GM18508 (cell line): Measurements from ENCODE around the gene INPP5A.

Source experiments
- ATAC-seq: cut with Tn5 transposase; IDR thresholded peaks from one replicate; pipeline ENCODE4 v1.9.1; 2021; ENCODE audit warnings: moderate number of reproducible peaks; ENCODE audit not compliant: insufficient read depth, unreplicated experiment

Gene INPP5A

DNA sequence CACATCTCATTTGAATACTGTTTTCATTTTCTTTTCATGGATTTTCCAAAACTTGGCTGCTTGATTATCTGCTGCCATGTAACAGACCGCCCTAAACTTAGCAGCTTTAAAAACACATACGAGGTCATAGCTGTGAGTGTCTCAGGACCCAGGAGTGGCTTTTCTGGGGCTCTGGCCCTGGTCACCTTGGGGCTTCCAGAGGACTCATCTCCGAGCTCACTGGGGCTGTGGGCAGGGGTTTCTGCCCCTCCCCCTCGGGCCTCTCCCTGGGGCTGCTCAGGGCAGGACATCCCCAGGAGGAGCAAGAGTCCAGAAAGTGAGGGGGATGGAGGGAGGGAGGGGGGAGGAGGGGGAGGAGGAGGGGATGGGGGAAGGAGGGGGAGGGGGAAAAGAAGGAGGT is 171.3 kb downstream of the INPP5A start:
- ATAC-seq, result no peak

DNA sequence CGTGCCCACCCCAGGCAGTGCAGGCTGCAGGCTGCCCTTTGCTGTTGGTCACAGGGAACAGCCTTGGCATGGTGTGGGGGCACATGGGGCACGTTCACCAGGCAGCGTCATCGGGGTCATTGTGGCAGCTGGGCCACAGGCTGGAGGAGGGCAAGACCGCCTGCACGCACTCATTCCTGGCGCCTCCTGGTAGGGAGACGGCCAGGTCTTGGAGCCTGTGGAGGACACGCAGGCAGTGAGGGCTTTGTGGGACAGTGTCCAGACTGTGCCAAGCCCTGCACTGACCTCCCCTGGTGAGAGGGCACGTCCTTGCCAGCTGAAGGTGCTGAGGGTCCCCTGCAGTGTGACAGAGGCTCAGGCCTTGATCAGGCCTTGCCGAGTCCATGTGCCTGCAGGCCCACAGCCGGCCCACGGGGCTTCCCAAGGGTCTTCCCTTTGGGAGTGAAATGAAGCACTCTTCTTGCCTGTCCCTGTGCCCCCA is 171.9 kb downstream of the INPP5A start:
- ATAC-seq, result no peak

DNA sequence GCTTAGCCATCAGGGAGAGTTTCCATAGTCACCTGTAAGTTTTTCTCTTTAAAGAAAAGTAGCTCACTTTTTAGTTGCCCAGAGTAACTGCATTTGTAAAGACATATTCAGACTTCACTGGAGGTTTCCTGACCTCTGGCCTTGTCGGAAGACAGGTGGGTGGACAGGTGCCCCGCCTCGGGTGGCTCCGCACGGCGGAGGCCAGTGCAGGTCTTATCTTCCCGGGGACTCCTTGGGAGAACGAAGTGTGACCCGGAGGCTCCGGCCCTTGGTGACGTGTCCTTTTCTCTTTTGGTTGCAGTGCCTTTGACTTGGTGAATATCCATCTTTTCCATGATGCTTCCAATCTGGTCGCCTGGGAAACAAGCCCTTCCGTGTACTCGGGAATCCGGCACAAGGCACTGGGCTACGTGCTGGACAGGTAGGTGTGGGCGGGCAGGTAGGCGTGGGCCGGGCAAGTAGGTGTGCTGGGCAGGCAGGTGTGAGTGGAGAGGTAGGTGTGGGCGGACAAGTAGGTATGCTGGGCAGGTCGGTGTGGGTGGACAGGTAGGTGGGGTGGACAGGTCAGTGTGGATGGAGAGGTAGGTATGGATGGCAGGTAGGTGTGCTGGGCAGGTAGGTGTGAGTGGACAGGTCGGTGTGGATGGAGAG is 172.6 kb downstream of the INPP5A start:
- no peak for ATAC-seq

DNA sequence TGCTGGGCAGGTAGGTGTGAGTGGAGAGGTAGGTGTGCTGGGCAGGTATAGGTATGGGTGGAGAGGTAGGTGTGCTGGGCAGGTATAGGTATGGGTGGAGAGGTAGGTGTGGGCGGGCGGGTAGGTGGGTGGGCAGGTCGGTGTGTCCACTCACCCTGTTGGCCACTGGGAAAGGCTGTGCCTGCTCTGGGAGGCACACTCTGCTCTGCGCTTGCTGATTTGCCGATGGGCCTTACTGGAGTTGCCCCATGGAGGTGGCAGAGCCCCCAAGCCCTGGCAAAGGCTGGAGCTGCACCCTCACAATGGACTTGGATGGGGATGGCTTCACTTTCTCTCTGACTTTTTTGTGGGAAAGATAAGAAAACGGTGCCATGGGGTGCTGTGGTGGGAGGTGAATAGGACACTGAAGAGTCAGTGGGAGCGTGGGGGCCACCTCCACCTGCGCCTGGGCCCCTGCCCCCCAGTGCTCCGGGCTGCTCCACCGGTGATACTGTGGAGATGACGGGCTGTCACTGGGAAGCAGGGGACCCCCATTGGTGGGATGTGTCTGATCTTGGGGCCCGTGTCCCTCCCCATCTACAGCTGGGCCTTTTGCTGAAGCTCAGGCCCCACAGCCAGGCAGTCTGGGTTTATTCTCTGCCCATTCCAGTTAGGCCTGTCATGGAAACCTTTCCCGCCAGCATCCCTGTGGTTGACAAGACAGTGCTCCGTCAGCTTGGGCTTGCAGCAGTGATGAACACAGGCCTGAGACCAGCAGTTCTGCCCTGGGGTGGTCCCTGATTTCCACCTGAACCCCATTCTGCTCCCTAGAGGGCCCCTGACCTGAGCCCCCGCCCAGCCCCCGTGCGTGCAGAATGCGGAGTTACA is 173.4 kb downstream of the INPP5A start:
- no peak for ATAC-seq

DNA sequence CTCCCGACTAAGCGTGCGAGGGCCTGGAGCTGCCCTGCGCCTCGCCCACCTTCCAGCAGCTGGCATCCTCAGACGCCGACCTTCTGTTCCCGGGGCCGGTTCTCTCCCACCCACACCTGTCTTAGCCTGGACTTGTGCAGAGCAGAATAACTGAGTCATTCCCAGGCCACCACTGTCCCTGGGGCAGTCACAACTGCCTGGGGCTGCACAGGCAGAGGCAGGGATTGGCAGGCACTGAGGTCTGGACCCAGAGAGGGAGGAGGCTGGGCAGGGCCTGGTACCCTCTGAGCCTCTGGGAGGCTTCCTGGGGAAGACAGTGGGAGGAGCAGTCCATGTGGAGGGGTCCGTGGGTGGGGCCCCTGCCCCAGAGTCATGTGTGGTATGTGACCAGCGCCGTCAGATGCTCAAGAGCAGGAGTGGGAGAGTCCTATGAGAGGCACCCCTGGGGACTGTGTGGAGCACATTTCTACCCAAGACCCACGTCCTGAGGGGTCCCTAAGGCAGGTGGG is 174.1 kb downstream of the INPP5A start:
- ATAC-seq, result no peak

DNA sequence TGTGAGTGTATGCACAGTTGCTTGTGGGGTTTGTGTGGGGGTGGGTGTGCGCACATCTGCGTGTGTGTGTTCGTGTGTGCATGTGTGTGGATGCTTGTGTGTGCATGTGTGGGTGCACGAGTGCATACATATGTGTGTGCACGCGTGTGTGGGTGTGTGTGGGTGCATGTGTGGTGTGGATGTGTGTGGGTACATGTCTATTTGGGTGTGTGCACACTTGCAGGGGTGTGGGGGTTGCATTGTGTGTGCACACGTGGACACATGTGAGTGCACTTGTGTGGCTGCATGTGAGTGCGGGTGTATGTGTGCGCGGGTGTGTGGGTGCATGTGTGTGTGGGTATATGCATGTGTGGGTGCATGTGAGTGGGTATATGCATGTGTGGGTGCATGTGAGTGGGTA is 174.7 kb downstream of the INPP5A start:
- ATAC-seq, result no peak

DNA sequence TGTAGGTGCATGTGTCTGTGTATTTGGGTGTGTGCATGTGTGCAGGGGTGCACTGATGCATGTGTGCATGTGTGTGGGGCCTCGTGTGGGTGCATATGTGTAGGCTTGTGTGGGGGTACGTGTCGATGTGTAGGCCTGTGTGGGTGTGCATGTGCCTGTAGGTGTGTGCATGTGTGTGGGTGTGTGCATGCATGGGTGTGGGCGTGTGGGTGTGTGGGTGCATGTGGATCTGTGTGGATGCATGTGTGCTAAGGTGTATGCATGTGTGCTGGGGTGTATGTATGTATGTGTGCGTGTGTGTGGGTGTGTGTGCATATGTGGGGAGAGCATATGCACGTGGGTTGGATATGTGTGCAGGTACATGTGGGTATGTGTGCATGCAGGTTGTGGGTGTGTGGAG is 175.2 kb downstream of the INPP5A start:
- ATAC-seq, result no peak

DNA sequence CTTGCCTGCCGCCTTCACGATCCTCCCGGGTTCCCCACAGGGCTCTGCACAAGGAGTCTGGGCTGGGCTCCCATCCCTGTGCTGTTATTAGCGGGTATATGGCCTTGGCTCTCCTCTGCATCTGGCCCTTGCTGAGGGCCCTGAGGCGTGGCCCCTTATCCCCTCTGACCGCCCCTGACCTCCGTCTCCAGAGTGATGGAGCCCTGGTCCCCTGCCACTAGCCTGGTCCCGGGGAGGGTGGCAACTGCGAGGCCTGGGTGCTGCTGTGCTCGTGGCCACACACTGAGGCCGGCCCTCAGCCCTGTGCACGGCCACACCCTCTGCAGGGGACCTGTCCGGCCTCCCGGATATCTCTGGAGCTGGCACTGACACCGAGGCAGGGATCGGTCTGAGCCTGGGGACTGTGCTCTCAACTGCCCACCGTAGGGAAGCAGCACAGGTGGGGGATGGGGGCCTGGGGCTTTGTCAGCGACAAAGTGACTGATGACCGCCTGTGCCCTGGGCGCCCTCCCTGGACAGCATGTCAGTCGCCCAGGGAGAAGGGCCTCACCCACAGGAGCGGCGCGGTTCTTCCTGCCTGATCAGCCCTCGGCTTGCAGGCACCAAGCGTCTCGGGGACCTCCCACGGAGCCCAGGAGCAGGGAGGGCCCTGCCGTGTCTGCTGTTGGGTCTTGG is 176.0 kb downstream of the INPP5A start:
- ATAC-seq, result no peak

DNA sequence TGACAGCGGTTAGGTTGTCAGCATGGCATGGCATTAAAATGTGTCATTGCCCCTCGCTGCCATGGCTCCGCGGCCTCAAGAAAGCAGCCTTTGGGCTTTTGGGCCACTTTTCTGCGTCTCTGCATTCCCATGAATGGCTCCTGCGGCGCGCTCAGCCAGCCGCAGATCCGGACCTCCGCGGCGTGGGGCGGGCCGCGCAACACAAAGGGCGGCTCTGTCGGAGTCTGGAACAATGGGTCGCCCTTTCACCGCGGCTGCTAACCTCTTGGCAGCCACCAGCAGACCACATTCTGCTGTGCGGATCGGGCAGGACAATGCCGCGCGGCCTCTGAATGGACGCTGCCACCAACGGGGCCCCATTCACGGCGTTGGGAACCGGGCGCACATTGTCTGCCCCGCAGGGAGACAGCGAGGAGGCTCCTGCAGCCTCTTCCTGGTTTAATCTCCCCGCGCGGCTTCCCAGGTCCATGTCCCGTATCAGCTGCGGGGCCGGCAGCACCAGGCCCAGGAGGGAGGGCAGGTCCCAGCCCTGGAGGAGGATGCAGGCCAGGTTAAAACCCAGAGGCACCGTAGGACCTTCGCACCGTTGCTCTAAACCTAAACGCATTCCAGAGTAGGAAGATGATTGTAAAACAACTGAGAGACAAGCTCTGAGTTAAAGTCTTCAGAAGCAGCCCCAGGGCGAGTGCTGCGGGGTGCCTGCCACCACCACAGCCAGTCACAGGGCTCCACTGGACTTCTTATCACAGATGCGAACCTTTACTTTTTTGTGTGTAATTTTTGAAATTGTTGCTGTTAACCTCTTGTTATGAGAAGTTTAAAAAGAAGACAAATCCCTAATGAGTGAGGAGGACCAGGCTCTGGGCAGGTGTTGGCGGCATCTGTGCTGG is 176.8 kb downstream of the INPP5A start:
- ATAC-seq, result no peak

DNA sequence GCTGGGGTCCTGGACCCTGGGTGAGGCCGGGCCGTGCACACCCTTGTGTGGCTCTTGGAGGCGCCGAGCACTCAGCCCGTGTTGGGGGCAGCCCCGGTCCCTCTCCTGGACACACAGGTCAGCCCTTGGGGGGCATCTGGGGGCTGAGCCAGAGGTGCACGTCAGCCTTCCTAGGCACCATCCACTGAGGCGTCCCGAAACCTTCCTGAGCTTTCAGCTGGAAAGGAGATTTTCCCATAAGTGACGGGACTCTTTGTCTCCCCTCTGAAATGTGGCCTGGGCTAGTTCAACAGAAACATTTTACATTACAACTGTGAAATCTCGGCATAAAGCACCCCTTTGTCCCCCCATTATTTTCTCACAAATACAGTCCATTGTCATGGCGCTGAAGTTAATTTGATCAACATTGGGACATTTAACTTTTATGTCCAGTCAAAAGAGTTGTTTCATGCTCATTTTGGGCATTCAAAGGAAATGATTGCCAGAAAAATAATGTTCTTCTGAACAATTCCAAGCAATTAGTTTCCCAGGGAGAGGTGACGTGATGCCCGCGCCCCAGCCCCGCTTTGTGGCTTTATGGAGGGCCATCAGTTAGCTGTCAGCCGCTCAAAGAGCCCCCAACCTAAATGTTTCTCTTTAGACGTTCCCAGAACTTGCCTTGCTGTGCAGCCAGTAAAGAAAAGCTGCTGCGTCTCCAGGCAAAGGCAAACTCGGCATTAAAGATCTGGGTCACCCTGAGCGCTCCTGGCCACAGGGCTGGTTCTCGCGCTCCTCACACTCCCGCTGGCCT is 177.6 kb downstream of the INPP5A start:
- ATAC-seq, result no peak

DNA sequence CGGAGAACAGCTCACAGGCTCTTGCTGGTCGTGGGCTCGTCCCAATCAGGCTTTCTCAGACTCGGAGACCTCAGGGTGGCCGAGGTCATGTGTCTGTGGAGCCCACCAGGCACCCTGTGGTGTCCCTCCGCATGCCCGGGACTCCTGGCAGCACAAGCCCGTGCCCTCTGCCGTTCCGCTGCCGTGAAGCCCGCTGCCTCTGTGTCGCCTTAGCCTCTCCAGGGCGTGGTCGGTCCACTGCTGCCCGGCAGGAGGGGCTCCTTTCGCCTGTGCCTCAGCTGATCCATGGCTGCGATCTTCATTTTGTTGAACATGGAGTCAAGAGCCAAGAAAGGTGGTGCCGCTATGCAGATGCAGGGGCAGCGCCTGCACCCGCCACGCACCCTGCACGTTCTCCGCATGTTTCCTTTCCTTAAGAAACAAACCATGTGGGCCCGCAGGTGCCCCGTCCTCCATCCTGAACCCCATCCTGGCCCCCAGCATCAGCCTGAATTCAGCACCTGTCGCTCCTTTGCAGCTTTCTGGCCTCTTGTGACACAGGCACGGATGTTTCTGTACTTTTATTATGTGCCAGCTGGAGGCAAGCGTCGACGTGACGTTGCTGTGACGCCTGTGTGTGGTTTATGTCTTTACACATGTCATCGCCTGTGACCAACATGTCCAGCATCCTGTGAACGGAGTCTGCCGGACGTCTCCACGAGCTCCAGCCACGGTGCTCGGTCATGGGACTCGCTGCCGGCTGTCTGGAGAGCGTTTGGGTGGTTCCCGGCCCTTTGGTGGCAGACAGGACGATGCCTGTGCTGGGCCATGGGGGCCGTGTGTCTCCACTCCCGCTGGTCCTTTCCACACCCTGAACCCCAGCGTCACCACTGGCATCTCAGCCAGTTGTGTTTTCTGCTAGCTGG is 178.4 kb downstream of the INPP5A start:
- ATAC-seq, result no peak

DNA sequence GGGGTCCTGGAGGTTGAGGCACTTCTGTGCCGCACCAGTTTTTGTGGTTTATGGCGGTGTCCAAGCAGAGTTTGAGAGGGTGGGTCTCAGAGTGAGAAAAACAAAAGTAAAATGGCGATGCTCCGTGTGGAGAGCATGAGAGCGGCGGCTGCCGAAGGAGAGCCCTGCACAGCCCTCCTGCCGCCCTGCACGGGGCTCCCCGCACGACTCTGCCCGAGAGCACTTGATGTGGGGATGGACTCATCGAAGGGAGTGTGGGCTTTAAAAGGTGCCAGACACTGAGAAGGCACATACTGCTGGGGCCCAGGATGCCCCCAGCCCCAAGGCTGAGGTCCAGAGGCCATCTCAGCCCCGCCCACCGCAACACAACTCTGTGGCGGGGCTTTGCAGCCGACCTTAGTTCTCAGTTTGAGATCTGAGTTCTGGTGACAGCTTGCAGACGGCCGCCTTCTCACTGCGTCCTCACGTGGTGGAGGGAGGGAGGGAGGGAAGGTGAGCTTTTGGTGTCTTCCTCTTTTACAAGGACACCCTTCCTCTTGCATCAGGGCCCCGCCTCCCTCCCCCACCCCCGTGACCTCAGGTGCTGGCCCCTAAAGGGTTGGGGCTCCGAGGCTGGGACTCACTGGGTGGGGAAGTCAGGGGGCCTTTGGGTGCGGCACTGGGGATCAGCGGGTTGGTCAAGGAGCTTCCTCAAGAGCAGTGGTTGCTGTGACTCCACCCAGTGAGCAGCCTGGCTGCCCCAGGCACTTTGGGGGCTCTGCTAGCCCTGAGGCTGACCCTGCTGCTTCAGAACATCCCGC is 179.3 kb downstream of the INPP5A start:
- no peak for ATAC-seq

DNA sequence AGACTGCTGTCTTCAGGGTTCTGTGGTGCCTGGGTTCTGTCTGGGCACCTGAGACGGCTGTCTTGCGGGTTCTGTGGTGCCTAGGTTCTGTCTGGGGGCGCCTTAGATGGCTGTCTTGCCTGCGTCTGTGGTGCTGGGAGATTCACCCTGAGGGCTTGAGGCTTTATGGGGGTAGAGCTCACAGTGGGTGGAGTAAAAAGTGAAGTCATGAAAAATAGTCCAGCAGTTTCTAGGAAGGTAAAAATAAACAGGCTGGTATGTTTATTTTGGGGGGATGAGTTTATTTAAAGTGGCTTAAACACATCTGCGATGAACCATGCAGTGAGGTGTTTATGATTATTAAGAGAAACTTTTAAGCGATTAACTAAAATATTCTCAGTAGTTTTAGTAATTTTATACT is 184.1 kb downstream of the INPP5A start:
- no peak for ATAC-seq

DNA sequence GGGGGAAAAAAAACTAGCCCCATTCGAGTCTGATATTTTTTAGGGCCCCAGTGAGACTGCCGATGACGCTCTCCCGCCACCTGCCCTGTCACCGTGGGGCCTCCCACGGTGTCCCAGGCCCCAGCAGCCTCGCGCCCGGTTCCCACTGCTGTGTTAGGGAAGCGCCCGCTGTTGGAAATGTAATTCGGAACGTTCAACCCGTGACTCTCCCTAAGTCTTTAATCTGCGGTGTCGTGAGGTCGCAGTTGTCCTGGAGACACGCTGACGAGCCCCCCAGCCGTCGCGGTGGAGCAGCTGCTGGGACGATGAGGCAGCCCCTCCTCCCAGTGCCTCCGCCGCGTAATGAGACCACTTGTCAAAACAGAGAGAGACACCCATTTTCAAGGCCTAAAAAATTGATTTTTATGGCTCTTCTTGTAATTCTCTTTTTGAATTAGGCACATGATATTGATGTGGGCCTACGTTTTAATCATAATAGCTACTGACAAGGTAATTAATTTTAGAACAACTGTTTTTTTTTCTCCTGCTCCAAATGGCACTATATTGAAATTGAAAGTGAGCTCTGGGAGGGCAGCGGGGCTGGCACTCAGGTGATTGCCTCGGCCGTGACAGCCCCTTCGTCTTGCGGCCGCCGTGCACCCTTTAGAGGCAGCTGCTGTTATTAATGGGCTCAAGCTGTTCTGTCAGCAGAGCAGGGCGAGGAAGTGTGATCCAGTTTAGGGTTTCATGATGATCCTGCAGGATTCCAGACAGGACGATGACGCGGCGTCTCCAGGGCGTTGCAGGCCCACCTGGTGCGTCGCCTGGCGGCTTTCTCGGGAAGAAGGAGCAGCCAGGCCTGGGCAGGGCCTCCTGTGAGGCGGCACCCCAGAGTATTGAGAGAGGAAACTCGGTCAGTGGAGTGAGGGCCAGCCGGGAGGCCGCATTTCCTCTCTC is 185.1 kb downstream of the INPP5A start:
- no peak for ATAC-seq

DNA sequence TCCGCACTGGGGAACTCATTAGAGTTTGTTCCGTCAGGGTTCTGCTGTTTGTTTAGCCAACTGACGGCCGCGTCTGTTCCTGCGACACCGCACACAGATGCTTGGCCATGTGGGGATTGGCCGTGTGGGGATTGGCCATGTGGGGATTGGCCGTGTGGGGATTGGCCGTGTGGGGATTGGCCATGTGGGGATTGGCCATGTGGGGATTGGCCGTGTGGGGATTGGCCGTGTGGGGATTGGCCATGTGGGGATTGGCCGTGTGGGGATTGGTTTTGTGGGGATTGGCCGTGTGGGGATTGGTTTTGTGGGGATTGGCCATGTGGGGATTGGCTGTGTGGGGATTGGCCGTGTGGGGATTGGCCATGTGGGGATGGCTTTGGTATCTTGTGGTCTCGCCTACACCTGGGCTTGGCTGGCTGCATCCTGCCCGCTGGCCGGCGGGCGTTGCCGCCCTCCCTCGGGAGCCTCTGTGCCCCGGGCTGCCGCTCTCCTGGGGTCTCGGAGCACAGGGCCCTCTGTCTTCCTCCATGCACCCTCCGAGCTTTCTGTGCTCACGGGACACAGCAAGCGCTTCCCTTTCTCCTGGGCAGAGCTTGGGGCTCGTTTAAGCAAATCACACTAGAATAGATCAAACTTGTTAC is 185.9 kb downstream of the INPP5A start:
- ATAC-seq, result no peak

DNA sequence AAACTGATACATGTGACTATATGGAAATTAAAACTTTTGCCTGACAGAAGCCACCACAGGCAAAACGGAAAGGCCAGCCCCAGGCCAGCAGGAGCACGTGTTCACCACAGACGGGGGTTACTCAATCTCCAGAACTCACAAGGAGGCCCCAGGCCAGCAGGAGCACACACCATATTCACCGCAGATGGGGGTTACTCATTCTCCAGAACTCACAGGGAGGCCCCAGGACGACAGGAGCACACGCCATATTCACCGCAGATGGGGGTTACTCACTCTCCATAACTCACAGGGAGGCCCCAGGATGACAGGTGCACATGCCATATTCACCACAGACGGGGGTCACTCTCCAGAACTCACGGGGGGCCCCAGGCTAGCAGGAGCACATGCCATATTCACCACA is 186.9 kb downstream of the INPP5A start:
- ATAC-seq, result no peak
